Inferior parietal cortex (tissue), 1 donor: ENCODE results near the gene SNTG2.
"Not testable (repeated sequence)": the region's sequence is repeated elsewhere in the genome, so short reads cannot be mapped to it uniquely, and the experiment has no call there.

ENCODE experiments used
- DNase-seq: peaks from one replicate; pipeline ENCODE4 v3.0.0-alpha.2; 2016; ENCODE audit errors: extremely low spot score

Gene SNTG2

GRCh38 chr2:1375794-1376193 is 425.1 kb downstream of the SNTG2 start:
- DNase-seq = no peak

GRCh38 chr2:1377473-1377872 is 426.8 kb downstream of the SNTG2 start:
- no peak for DNase-seq

GRCh38 chr2:1378456-1379150 is 428.0 kb downstream of the SNTG2 start:
- no peak for DNase-seq

- DNase-seq = no peak
Observed at GRCh38 chr2:1381644-1382043, 431.0 kb downstream of the SNTG2 start.

- DNase-seq = not testable (repeated sequence)
Observed at GRCh38 chr2:1387954-1388725, 437.5 kb downstream of the SNTG2 start.

- not testable (repeated sequence) for DNase-seq
Observed at GRCh38 chr2:1390118-1390517, 439.5 kb downstream of the SNTG2 start.

- DNase-seq = no peak
Observed at GRCh38 chr2:1393321-1393720, 442.7 kb downstream of the SNTG2 start.

- DNase-seq = no peak
Observed at GRCh38 chr2:1394709-1395408, 444.2 kb downstream of the SNTG2 start.

- no peak for DNase-seq
Observed at GRCh38 chr2:1397350-1397749, 446.7 kb downstream of the SNTG2 start.

- DNase-seq = no peak
Observed at GRCh38 chr2:1398191-1398590, 447.5 kb downstream of the SNTG2 start.

GRCh38 chr2:1400943-1401735 is 450.5 kb downstream of the SNTG2 start:
- DNase-seq = no peak

GRCh38 chr2:1402064-1402463 is 451.4 kb downstream of the SNTG2 start:
- no peak for DNase-seq

GRCh38 chr2:1403565-1403964 is 452.9 kb downstream of the SNTG2 start:
- no peak for DNase-seq

GRCh38 chr2:1405124-1405523 is 454.5 kb downstream of the SNTG2 start:
- DNase-seq = no peak

GRCh38 chr2:1405967-1406366 is 455.3 kb downstream of the SNTG2 start:
- DNase-seq = no peak

- no peak for DNase-seq
Observed at GRCh38 chr2:1406434-1406833, 455.8 kb downstream of the SNTG2 start.

- DNase-seq = no peak
Observed at GRCh38 chr2:1407950-1408675, 457.5 kb downstream of the SNTG2 start.

GRCh38 chr2:1413156-1413710 is 462.6 kb downstream of the SNTG2 start, which contains the start of gene TPO:
Gene TPO, plus strand, starts transcription at chr2:1413463. Its CDS starts 946 bp downstream, at chr2:1414409.
- no peak for DNase-seq

- no peak for DNase-seq
Observed at GRCh38 chr2:1414121-1414520, 463.5 kb downstream of the SNTG2 start.

GRCh38 chr2:1414901-1415300 is 464.3 kb downstream of the SNTG2 start:
- not testable (repeated sequence) for DNase-seq

GRCh38 chr2:1415501-1415900 is 464.9 kb downstream of the SNTG2 start:
- no peak for DNase-seq
